Effector CD8-positive, alpha-beta T cell (primary cell): ENCODE data around the gene RGS5.

Experiments
- DNase-seq: peaks from one replicate; lab custom pipeline; 2025; lab: John Stamatoyannopoulos, UW

Gene RGS5

GRCh38 chr1:163182330-163182949 lies 20.3 kb downstream of the RGS5 start:
- DNase-seq: no peak

GRCh38 chr1:163178628-163179027 lies 24.1 kb downstream of the RGS5 start:
- no peak for DNase-seq

- DNase-seq: no peak
Observed at GRCh38 chr1:163176797-163177196, 25.9 kb downstream of the RGS5 start.

- DNase-seq: no peak
Observed at GRCh38 chr1:163174524-163175437, 27.9 kb downstream of the RGS5 start.

GRCh38 chr1:163173121-163173520 lies 29.6 kb downstream of the RGS5 start:
- DNase-seq: no peak

GRCh38 chr1:163172596-163172995 lies 30.1 kb downstream of the RGS5 start:
- DNase-seq: no peak

- DNase-seq: no peak
Observed at GRCh38 chr1:163171826-163172225, 30.9 kb downstream of the RGS5 start.

- DNase-seq: no peak
Observed at GRCh38 chr1:163170975-163171676, 31.6 kb downstream of the RGS5 start.

GRCh38 chr1:163170331-163170730 lies 32.4 kb downstream of the RGS5 start:
- no peak for DNase-seq

GRCh38 chr1:163169553-163169952 lies 33.2 kb downstream of the RGS5 start:
- no peak for DNase-seq

GRCh38 chr1:163168053-163168452 lies 34.7 kb downstream of the RGS5 start:
- DNase-seq: no peak

- DNase-seq: no peak
Observed at GRCh38 chr1:163166886-163167555, 35.7 kb downstream of the RGS5 start.

GRCh38 chr1:163165119-163165518 lies 37.6 kb downstream of the RGS5 start:
- no peak for DNase-seq

- no peak for DNase-seq
Observed at GRCh38 chr1:163163881-163164582, 38.7 kb downstream of the RGS5 start.

- DNase-seq: no peak
Observed at GRCh38 chr1:163163163-163163562, 39.6 kb downstream of the RGS5 start.

GRCh38 chr1:163162381-163162914 lies 40.3 kb downstream of the RGS5 start:
- DNase-seq: no peak

- no peak for DNase-seq
Observed at GRCh38 chr1:163161841-163162240, 40.9 kb downstream of the RGS5 start.

GRCh38 chr1:163161337-163161736 lies 41.4 kb downstream of the RGS5 start:
- no peak for DNase-seq

GRCh38 chr1:163155606-163156005 lies 47.1 kb downstream of the RGS5 start:
- DNase-seq: no peak

- no peak for DNase-seq
Observed at GRCh38 chr1:163148911-163149310, 53.8 kb downstream of the RGS5 start.

- no peak for DNase-seq
Observed at GRCh38 chr1:163147019-163147418, 55.7 kb downstream of the RGS5 start.
